Ramos (cell line): Measurements from ENCODE around the gene CCDC80.
"Not testable (repeated sequence)": the region's sequence is repeated elsewhere in the genome, so short reads cannot be mapped to it uniquely, and the experiment has no call there.

ENCODE experiments used
- in situ Hi-C: fragments of 300-500 bp; cut with MboI; formaldehyde crosslinking; loops from one replicate; pipeline ENCODE4 v1.14.3; 2022; ENCODE audit warnings: low sequenced_read_pairs; ENCODE audit not compliant: unreplicated experiment

Gene CCDC80

GRCh38 chr3:112598731-112599130 is 42.2 kb downstream of the CCDC80 start:
- in situ Hi-C loops, result no loop called here

- in situ Hi-C loops, result no loop called here
Observed at GRCh38 chr3:112597945-112598344, 43.0 kb downstream of the CCDC80 start.

- in situ Hi-C loops, result no loop called here
Observed at GRCh38 chr3:112594856-112595255, 46.1 kb downstream of the CCDC80 start.

GRCh38 chr3:112593258-112593657 is 47.7 kb downstream of the CCDC80 start:
- in situ Hi-C loops, result no loop called here

GRCh38 chr3:112587336-112587735 is 53.6 kb downstream of the CCDC80 start:
- in situ Hi-C loops, result no loop called here

GRCh38 chr3:112585782-112586181 is 55.2 kb downstream of the CCDC80 start:
- in situ Hi-C loops, result no loop called here

- in situ Hi-C loops, result no loop called here
Observed at GRCh38 chr3:112583105-112583504, 57.8 kb downstream of the CCDC80 start.

- in situ Hi-C loops, result no loop called here
Observed at GRCh38 chr3:112582244-112582874, 58.6 kb downstream of the CCDC80 start.

GRCh38 chr3:112579697-112580096 is 61.2 kb downstream of the CCDC80 start:
- in situ Hi-C loops, result no loop called here

GRCh38 chr3:112579232-112579631 is 61.7 kb downstream of the CCDC80 start:
- in situ Hi-C loops, result no loop called here

- in situ Hi-C loops, result no loop called here
Observed at GRCh38 chr3:112572701-112573100, 68.2 kb downstream of the CCDC80 start.

GRCh38 chr3:112569265-112569664 is 71.7 kb downstream of the CCDC80 start:
- in situ Hi-C loops, result no loop called here

GRCh38 chr3:112568642-112569041 is 72.3 kb downstream of the CCDC80 start:
- in situ Hi-C loops, result no loop called here

- in situ Hi-C loops, result no loop called here
Observed at GRCh38 chr3:112564940-112565305, 76.0 kb downstream of the CCDC80 start.

GRCh38 chr3:112564247-112564939 is 76.5 kb downstream of the CCDC80 start:
- in situ Hi-C loops, result not testable (repeated sequence)

GRCh38 chr3:112561734-112562529 is 79.0 kb downstream of the CCDC80 start, which contains the start of the genes ATG3 and SLC35A5:
ATG3 (minus strand) TSS chr3:112561962; CDS start chr3:112561528, 434 bp downstream.
SLC35A5 (plus strand) TSS chr3:112562045; CDS start chr3:112563404, 1,359 bp downstream.
- in situ Hi-C loops, result no loop called here

GRCh38 chr3:112561484-112561733 is 79.5 kb downstream of the CCDC80 start:
- in situ Hi-C loops, result no loop called here

- in situ Hi-C loops, result no loop called here
Observed at GRCh38 chr3:112560721-112561483, 80.0 kb downstream of the CCDC80 start.

- in situ Hi-C loops, result no loop called here
Observed at GRCh38 chr3:112560307-112560706, 80.6 kb downstream of the CCDC80 start.

- in situ Hi-C loops, result no loop called here
Observed at GRCh38 chr3:112557976-112558375, 83.0 kb downstream of the CCDC80 start.
